ENCODE measurements around the gene PHLDA2.

- TF ChIP-seq POLR2A (IDR thresholded peaks at IDR 0.05): no peak
- no peak for TF ChIP-seq CTCF (IDR thresholded peaks at IDR 0.05)
- TF ChIP-seq POLR2AphosphoS5 (IDR thresholded peaks at IDR 0.05): no peak
Observed at GRCh38 chr11:2915473-2915872, 13.7 kb downstream of the PHLDA2 start.

All from suprapubic skin (tissue), 4 donors.